Measurements from ENCODE around the gene PRCP.

GRCh38 chr11:82823647-82824619, 76.3 kb downstream of the PRCP start:
- TF ChIP-seq CTCF (IDR thresholded peaks at IDR 0.05; ENCODE audit: extremely low read depth in 1 of 2, insufficient read depth in 1 of 2, low read depth in 1 of 2, low read length in 2 of 2) (no peak), MAX (IDR thresholded peaks at IDR 0.05; ENCODE audit: insufficient read depth, insufficient read length) (no peak), JUN (IDR thresholded peaks at IDR 0.05; ENCODE audit: borderline replicate concordance, insufficient read depth, insufficient read length, low read depth) (no peak), POLR2AphosphoS5 (IDR thresholded peaks at IDR 0.05; ENCODE audit: insufficient read depth, low read depth, low read length) (no peak), EZH2 (IDR thresholded peaks at IDR 0.05; ENCODE audit: borderline replicate concordance, low read depth, low read length, severe bottlenecking) (no peak), POLR2A (IDR thresholded peaks at IDR 0.05; ENCODE audit: low read depth, low read length) (no peak), MYC (IDR thresholded peaks at IDR 0.05; ENCODE audit: low read depth, low read length) (no peak), FOS (IDR thresholded peaks at IDR 0.05; ENCODE audit: borderline replicate concordance, insufficient read depth, low read length) (no peak)

Data from endothelial cell of umbilical vein (primary cell).